Osteoblast (primary cell): ENCODE results near the gene RAMP2. TPM values are rescaled to one million over a fixed set of nuclear protein-coding genes. Genes with fewer than 3 reads are reported as not detected.

Source experiments
- DNase-seq: peaks from one replicate; pipeline ENCODE4 v3.0.0; 2011; ENCODE audit warnings: low spot score, mixed read lengths; ENCODE audit not compliant: insufficient read length; ENCODE audit errors: missing footprints
- H2AFZ ChIP-seq: 2 replicates; pipeline ENCODE4 v1.6.0; 2011; ENCODE audit warnings: mild to moderate bottlenecking, low read length
- H3K27ac ChIP-seq: 2 replicates; pipeline ENCODE4 v1.5.1; 2011; ENCODE audit warnings: mild to moderate bottlenecking, low read depth, low read length, moderate library complexity
- H3K27me3 ChIP-seq: 2 replicates; pipeline ENCODE4 v1.6.0; 2012; ENCODE audit warnings: mild to moderate bottlenecking, control low read depth, inconsistent platforms, low read length, moderate library complexity; ENCODE audit not compliant: insufficient read depth
- H3K36me3 ChIP-seq: 2 replicates; pipeline ENCODE4 v1.5.1; 2011; ENCODE audit warnings: mild to moderate bottlenecking, low read length, control low read depth, moderate library complexity; ENCODE audit not compliant: insufficient read depth
- H3K4me1 ChIP-seq: 2 replicates; pipeline ENCODE4 v1.5.1; 2011; ENCODE audit warnings: mild to moderate bottlenecking, low read length, control low read depth, moderate library complexity; ENCODE audit not compliant: insufficient read depth
- H3K4me2 ChIP-seq: 2 replicates; pipeline ENCODE4 v1.6.0; 2011; ENCODE audit warnings: mild to moderate bottlenecking, low read length; ENCODE audit not compliant: insufficient read depth
- H3K4me3 ChIP-seq: fragments of 200-600 bp; sonication (generic); 3 replicates; pipeline ENCODE4 v1.5.1; 2012; ENCODE audit warnings: mild to moderate bottlenecking, low read length, inconsistent platforms; ENCODE audit not compliant: insufficient read depth
- H3K79me2 ChIP-seq: 2 replicates; pipeline ENCODE4 v1.6.0; 2012; ENCODE audit warnings: mild to moderate bottlenecking, low read length, control low read depth, inconsistent platforms; ENCODE audit not compliant: insufficient read depth
- H3K9me3 ChIP-seq: 2 replicates; pipeline ENCODE4 v1.5.1; 2011; ENCODE audit warnings: low read depth, low read length, control low read depth
- H4K20me1 ChIP-seq: 2 replicates; pipeline ENCODE4 v1.6.0; 2012; ENCODE audit warnings: mild to moderate bottlenecking, low read length, control low read depth; ENCODE audit not compliant: insufficient read depth
- CTCF ChIP-seq: IDR thresholded peaks from 2 replicates; pipeline ENCODE4 v1.5.1; 2011; ENCODE audit warnings: mild to moderate bottlenecking, low read depth, low read length, moderate library complexity; ENCODE audit errors: extremely low read depth
- small RNA-seq: library from RNA; depleted of rRNA; stranded (forward); fragments of <200 nt; gene quantifications from one replicate; pipeline ENCODE3, GENCODE V24; 2012
- total RNA-seq: library from RNA; depleted of rRNA; stranded (reverse); fragments of >200 nt; gene quantifications from 2 replicates; pipeline ENCODE4 v1.2.3, GENCODE V29; 2012

The RAMP2 gene
- total RNA-seq, 1 donor: not detected

- Histone ChIP-seq H2AFZ (no peak overlapping the region), H3K9me3 (no peaks in the 10 kb centered on the region), H3K4me1 (peaks cover 11% of the 10 kb centered on the region), H3K27me3 (no peaks in the 10 kb centered on the region), H3K4me3 (no peak overlapping the region), H3K36me3 (peaks cover 12% of the 10 kb centered on the region), H3K79me2 (no peaks in the 10 kb centered on the region), H3K4me2 (no peak overlapping the region), H4K20me1 (peaks cover 2% of the 10 kb centered on the region), H3K27ac (no peak overlapping the region)
- no peak for TF ChIP-seq CTCF
- no peak for DNase-seq
These were observed 45.2 kb downstream of the RAMP2 start for GRCh38 chr17:42806249-42806648.

DNA sequence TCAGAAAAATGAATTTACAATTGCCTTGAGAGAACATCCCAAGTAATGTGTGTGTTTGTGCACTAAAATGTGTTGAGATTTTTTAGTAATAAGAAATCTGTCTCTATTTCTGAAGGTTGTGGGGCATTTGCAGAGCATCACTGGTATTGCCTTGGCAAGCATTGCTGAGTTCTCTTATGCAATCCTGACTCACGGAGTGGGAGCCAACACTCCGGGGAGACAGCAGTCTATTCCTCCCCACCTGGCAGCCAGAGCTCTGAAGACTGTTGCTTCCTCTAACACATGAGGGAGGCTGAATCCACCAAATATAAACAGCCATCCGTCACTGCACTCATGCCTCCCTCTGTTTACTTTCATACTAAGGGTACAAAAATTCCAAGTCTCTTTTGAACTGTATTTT is 48.2 kb downstream of the RAMP2 start:
- Histone ChIP-seq H3K4me2 (no peak overlapping the region), H3K36me3 (peaks cover 29% of the 10 kb centered on the region), H2AFZ (no peak overlapping the region), H3K4me3 (no peak overlapping the region), H3K79me2 (no peaks in the 10 kb centered on the region), H3K9me3 (no peaks in the 10 kb centered on the region), H3K27me3 (no peaks in the 10 kb centered on the region), H4K20me1 (peaks cover 2% of the 10 kb centered on the region), H3K27ac (peak overlapping the region; percentile 44), H3K4me1 (peaks cover 15% of the 10 kb centered on the region)
- TF ChIP-seq CTCF: no peak
- DNase-seq: peak; percentile 94

Small RNA genes lying within 50 kb of the gene (small RNA-seq; reads per million reads assigned to genes)
- gene HMGN2P15: not detected

Other genes with a start within 250 kb of the RAMP2 start
- gene NAGLU, start 225.0 kb upstream of the RAMP2 start, total RNA-seq: 91.6 and 99.0 TPM in 2 replicates
- 1.1 and 1.5 TPM in 2 replicates for gene HSD17B1, start 208.3 kb upstream of the RAMP2 start, total RNA-seq
- 13.0 and 13.4 TPM in 2 replicates for gene COASY, start 199.1 kb upstream of the RAMP2 start, total RNA-seq
- gene MLX, start 194.1 kb upstream of the RAMP2 start, total RNA-seq: 43.4 and 44.8 TPM in 2 replicates
- 1.8 TPM in 2 replicates for gene PSMC3IP, start 183.5 kb upstream of the RAMP2 start, total RNA-seq
- gene RETREG3, start 151.9 kb upstream of the RAMP2 start, total RNA-seq: 81.0 and 90.1 TPM in 2 replicates
- 19.2 and 20.3 TPM in 2 replicates for gene TUBG1, start 151.5 kb upstream of the RAMP2 start, total RNA-seq
- gene TUBG2, start 101.9 kb upstream of the RAMP2 start, total RNA-seq: 13.8 TPM in 2 replicates
- gene PLEKHH3, start 84.2 kb upstream of the RAMP2 start, total RNA-seq: 14.7 and 19.9 TPM in 2 replicates
- 0.59 and 2.2 TPM in 2 replicates for gene CCR10, start 79.4 kb upstream of the RAMP2 start, total RNA-seq
- 18.6 and 19.2 TPM in 2 replicates for gene CNTNAP1, start 78.7 kb upstream of the RAMP2 start, total RNA-seq
- 30.8 and 31.8 TPM in 2 replicates for gene EZH1, start 16.2 kb upstream of the RAMP2 start, total RNA-seq
- gene VPS25, start 12.2 kb downstream of the RAMP2 start, total RNA-seq: 46.7 and 55.7 TPM in 2 replicates
- gene WNK4, start 19.4 kb downstream of the RAMP2 start, total RNA-seq: under 0.01 TPM in 1 of 2 replicates, not detected in the other
- gene COA3, start 37.5 kb downstream of the RAMP2 start, total RNA-seq: 44.2 and 47.4 TPM in 2 replicates
- gene CNTD1, start 37.6 kb downstream of the RAMP2 start, total RNA-seq: 0.88 TPM in 1 of 2 replicates, not detected in the other
- gene BECN1, start 63.1 kb downstream of the RAMP2 start, total RNA-seq: 94.8 and 104 TPM in 2 replicates
- 79.9 and 81.1 TPM in 2 replicates for gene PSME3, start 72.2 kb downstream of the RAMP2 start, total RNA-seq
- 0.72 and 0.88 TPM in 2 replicates for gene AOC2, start 83.4 kb downstream of the RAMP2 start, total RNA-seq
- gene AOC3, start 90.0 kb downstream of the RAMP2 start, total RNA-seq: under 0.01 TPM in 1 of 2 replicates, not detected in the other
- gene G6PC1, start 139.6 kb downstream of the RAMP2 start, total RNA-seq: not detected in 2 replicates
- gene AARSD1, start 203.2 kb downstream of the RAMP2 start, total RNA-seq: 14.1 and 16.2 TPM in 2 replicates
- gene PTGES3L, start 218.9 kb downstream of the RAMP2 start, total RNA-seq: under 0.01 and 0.29 TPM in 2 replicates
- gene RUNDC1, start 219.3 kb downstream of the RAMP2 start, total RNA-seq: 8.8 and 10.1 TPM in 2 replicates
- 878 and 1,256 TPM in 2 replicates for gene RPL27, start 237.2 kb downstream of the RAMP2 start, total RNA-seq
- gene IFI35, start 245.6 kb downstream of the RAMP2 start, total RNA-seq: 28.6 and 45.2 TPM in 2 replicates